ENCODE data around the gene EMX1. TPM values are rescaled to one million over a fixed set of nuclear protein-coding genes. Genes with fewer than 3 reads are reported as not detected.

The EMX1 gene
- total and polyA plus RNA-seq, 2 of the 13 experiments (the other 11 are each of a cell fraction or from before 2014, with no cell fraction given): 0.62 to 4.9 TPM

GRCh38 chr2:72883356-72883962 is 33.9 kb upstream of the EMX1 start:
- Histone ChIP-seq H3K4me3 (replicated peaks in 1 of 3; ENCODE audit: insufficient read depth in 1 of 3, low read depth in 2 of 3, low read length in 3 of 3) (no peak overlapping the region), H3K9me3 (ENCODE audit: low read length) (no peaks in the 10 kb centered on the region), H3K27ac (ENCODE audit: extremely low read length, insufficient read depth, low read length) (no peak overlapping the region), H3K36me3 (replicated peaks in 1 of 2; ENCODE audit: control insufficient read depth in 1 of 2, insufficient read depth in 2 of 2, low read length in 2 of 2) (no peaks in the 10 kb centered on the region), H2AFZ (ENCODE audit: low read length) (no peak overlapping the region), H3K9ac (ENCODE audit: insufficient read depth, low read depth, low read length) (no peak overlapping the region), H3K4me1 (ENCODE audit: insufficient read depth, low read length) (peaks cover 16% of the 10 kb centered on the region), H3K4me2 (ENCODE audit: low read depth, low read length) (no peak overlapping the region), H4K20me1 (ENCODE audit: insufficient read depth, low read length) (peaks cover under 1% of the 10 kb centered on the region; the same call in 1 of the 2 replicates), H3K27me3 (ENCODE audit: control insufficient read depth in 1 of 2, insufficient read depth in 2 of 2, low read length in 2 of 2) (no peaks in the 10 kb centered on the region; a peak in 1 of 5 replicates), H3K79me2 (ENCODE audit: insufficient read depth, low read length) (no peaks in the 10 kb centered on the region)
- in situ Hi-C loops (cut with HindIII; ENCODE audit: extremely low pct_ligation_motif_present, low pct_unique_long_range_greater_than_20kb) (no loop called here), intact Hi-C loops (cut with micrococcal nuclease; ENCODE audit: unreplicated experiment) (no loop called here)
- ChIA-PET POLR2A (no interaction called here), CTCF (ENCODE audit: low intra/inter-chr PET ratio, low total read pairs) (no interaction called here)
- ATAC-seq: no peak
- 8% methylated on average over 4 of the region's 4 CpGs for WGBS (ENCODE audit: low lambda C conversion rate)
- peak; percentile 64 for FAIRE-seq
- BruUV-seq (replicated peaks): no TSS peak
- peak; percentile 47 for DNase-seq (ENCODE audit: low spot score)
- TF ChIP-seq ZNF883 (CRISPR knock-in tag; IDR thresholded peaks at IDR 0.05; ENCODE audit: not compliant biosample characterization) (peak; percentile 42), CHCHD3 (CRISPR knock-in tag; IDR thresholded peaks at IDR 0.05) (no peak), KLF15 (CRISPR knock-in tag; IDR thresholded peaks at IDR 0.05; ENCODE audit: borderline replicate concordance) (no peak), ZNF337 (CRISPR knock-in tag; IDR thresholded peaks at IDR 0.05; ENCODE audit: borderline replicate concordance, low read depth) (0 out of 2 replicates have a peak, but pooled peaks have one; percentile 31), ZBTB8A (CRISPR knock-in tag; IDR thresholded peaks at IDR 0.05; ENCODE audit: borderline replicate concordance, low read depth) (no peak), ZNF326 (CRISPR knock-in tag; IDR thresholded peaks at IDR 0.05; ENCODE audit: borderline replicate concordance) (no peak), GABPA (IDR thresholded peaks at IDR 0.05; ENCODE audit: low read depth, low read length) (no peak), GABPA (CRISPR knock-in tag; IDR thresholded peaks at IDR 0.05; ENCODE audit: low read depth) (no peak), ZNF713 (CRISPR knock-in tag; IDR thresholded peaks at IDR 0.05) (no peak), NBN (conservative IDR thresholded peaks at IDR 0.05) (no peak), ZNF121 (CRISPR knock-in tag; IDR thresholded peaks at IDR 0.05) (no peak), REL (CRISPR knock-in tag; conservative IDR thresholded peaks at IDR 0.05) (no peak), ZSCAN20 (CRISPR knock-in tag; IDR thresholded peaks at IDR 0.05; ENCODE audit: borderline replicate concordance) (0 out of 2 replicates have a peak, but pooled peaks have one; percentile 47), HMGA1 (CRISPR knock-in tag; conservative IDR thresholded peaks at IDR 0.05) (no peak), ATAD3A (CRISPR knock-in tag; IDR thresholded peaks at IDR 0.05) (no peak), ELF3 (CRISPR knock-in tag; IDR thresholded peaks at IDR 0.05) (peak; percentile 71)
- TF ChIP-seq, protein P1, sequence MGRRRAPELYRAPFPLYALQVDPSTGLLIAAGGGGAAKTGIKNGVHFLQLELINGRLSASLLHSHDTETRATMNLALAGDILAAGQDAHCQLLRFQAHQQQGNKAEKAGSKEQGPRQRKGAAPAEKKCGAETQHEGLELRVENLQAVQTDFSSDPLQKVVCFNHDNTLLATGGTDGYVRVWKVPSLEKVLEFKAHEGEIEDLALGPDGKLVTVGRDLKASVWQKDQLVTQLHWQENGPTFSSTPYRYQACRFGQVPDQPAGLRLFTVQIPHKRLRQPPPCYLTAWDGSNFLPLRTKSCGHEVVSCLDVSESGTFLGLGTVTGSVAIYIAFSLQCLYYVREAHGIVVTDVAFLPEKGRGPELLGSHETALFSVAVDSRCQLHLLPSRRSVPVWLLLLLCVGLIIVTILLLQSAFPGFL (CRISPR knock-in tag; IDR thresholded peaks at IDR 0.05): no peak
- TF ChIP-seq, protein P2, sequence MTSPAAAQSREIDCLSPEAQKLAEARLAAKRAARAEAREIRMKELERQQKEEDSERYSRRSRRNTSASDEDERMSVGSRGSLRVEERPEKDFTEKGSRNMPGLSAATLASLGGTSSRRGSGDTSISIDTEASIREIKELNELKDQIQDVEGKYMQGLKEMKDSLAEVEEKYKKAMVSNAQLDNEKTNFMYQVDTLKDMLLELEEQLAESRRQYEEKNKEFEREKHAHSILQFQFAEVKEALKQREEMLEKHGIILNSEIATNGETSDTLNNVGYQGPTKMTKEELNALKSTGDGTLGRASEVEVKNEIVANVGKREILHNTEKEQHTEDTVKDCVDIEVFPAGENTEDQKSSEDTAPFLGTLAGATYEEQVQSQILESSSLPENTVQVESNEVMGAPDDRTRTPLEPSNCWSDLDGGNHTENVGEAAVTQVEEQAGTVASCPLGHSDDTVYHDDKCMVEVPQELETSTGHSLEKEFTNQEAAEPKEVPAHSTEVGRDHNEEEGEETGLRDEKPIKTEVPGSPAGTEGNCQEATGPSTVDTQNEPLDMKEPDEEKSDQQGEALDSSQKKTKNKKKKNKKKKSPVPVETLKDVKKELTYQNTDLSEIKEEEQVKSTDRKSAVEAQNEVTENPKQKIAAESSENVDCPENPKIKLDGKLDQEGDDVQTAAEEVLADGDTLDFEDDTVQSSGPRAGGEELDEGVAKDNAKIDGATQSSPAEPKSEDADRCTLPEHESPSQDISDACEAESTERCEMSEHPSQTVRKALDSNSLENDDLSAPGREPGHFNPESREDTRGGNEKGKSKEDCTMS (CRISPR knock-in tag; conservative IDR thresholded peaks at IDR 0.05): 0 out of 2 replicates have a peak, but pooled peaks have one; percentile 86
- TF ChIP-seq, protein P3, sequence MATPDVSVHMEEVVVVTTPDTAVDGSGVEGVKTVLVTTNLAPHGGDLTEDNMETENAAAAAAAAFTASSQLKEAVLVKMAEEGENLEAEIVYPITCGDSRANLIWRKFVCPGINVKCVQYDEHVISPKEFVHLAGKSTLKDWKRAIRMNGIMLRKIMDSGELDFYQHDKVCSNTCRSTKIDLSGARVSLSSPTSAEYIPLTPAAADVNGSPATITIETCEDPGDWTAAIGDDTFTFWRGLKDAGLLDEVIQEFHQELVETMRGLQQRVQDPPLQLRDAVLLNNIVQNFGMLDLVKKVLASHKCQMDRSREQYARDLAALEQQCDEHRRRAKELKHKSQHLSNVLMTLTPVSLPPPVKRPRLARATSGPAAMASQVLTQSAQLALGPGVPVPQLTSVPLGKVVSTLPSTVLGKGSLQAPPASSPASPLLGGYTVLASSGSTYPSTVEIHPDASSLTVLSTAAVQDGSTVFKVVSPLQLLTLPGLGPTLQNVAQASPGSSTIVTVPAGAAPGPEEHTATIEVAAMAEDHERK (CRISPR knock-in tag; IDR thresholded peaks at IDR 0.05; ENCODE audit: low read depth): no peak
- TF ChIP-seq, protein P4, sequence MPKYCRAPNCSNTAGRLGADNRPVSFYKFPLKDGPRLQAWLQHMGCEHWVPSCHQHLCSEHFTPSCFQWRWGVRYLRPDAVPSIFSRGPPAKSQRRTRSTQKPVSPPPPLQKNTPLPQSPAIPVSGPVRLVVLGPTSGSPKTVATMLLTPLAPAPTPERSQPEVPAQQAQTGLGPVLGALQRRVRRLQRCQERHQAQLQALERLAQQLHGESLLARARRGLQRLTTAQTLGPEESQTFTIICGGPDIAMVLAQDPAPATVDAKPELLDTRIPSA (CRISPR knock-in tag; IDR thresholded peaks at IDR 0.05; ENCODE audit: borderline replicate concordance): no peak

Data from HepG2 (cell line).